Endodermal cell (in vitro differentiated cells): ENCODE results near the gene KRTAP10-7. TPM values are rescaled to one million over a fixed set of nuclear protein-coding genes. Genes with fewer than 3 reads are reported as not detected.
A peak's percentile ranks its signal among the peaks of the same experiment; 100 is the strongest.
"Not testable (repeated sequence)": the region's sequence is repeated elsewhere in the genome, so short reads cannot be mapped to it uniquely, and the experiment has no call there.

Source experiments
- DNase-seq: peaks from one replicate; pipeline ENCODE4 v3.0.0-alpha.2; 2017
- H3K27ac ChIP-seq: 2 replicates; pipeline ENCODE4 v1.5.1; 2013; ENCODE audit warnings: mild to moderate bottlenecking, low read depth, low read length, moderate library complexity
- H3K27me3 ChIP-seq: 2 replicates; pipeline ENCODE4 v1.6.1; 2013; ENCODE audit warnings: mild to moderate bottlenecking, low read length, moderate library complexity; ENCODE audit not compliant: insufficient read depth, control insufficient read depth, poor library complexity, severe bottlenecking
- H3K36me3 ChIP-seq: 2 replicates; pipeline ENCODE4 v1.7.0; 2013; ENCODE audit warnings: mild to moderate bottlenecking, low read length, moderate library complexity; ENCODE audit not compliant: control insufficient read depth, insufficient read depth
- H3K4me1 ChIP-seq: one replicate; pipeline ENCODE4 v1.7.0; 2013; ENCODE audit warnings: low read length; ENCODE audit not compliant: control insufficient read depth, insufficient read depth
- H3K4me3 ChIP-seq: 2 replicates; pipeline ENCODE4 v1.5.1; 2013; ENCODE audit warnings: mild to moderate bottlenecking, low read length, moderate library complexity
- H3K9ac ChIP-seq: 2 replicates; pipeline ENCODE4 v1.6.1; 2013; ENCODE audit warnings: mild to moderate bottlenecking, low read length, moderate library complexity; ENCODE audit not compliant: poor library complexity, severe bottlenecking; ENCODE audit errors: extremely low read depth
- H3K9me3 ChIP-seq: 2 replicates; pipeline ENCODE4 v1.6.1; 2013; ENCODE audit warnings: mild to moderate bottlenecking, low read length, moderate library complexity; ENCODE audit not compliant: control insufficient read depth
- H3K27ac Mint-ChIP-seq: 2 replicates; pipeline ENCODE4 v1.8.0; 2020; ENCODE audit warnings: mixed read lengths
- H3K27me3 Mint-ChIP-seq: 2 replicates; pipeline ENCODE4 v1.8.0; 2021; ENCODE audit warnings: mild to moderate bottlenecking, mixed read lengths; ENCODE audit not compliant: insufficient read depth
- H3K36me3 Mint-ChIP-seq: 2 replicates; pipeline ENCODE4 v1.8.0; 2020; ENCODE audit warnings: low read depth, mixed read lengths
- H3K4me1 Mint-ChIP-seq: 2 replicates; pipeline ENCODE4 v1.8.0; 2020; ENCODE audit warnings: mixed read lengths
- H3K4me3 Mint-ChIP-seq: 2 replicates; pipeline ENCODE4 v1.8.0; 2020; ENCODE audit warnings: mild to moderate bottlenecking, moderate library complexity, mixed read lengths
- H3K9me3 Mint-ChIP-seq: 2 replicates; pipeline ENCODE4 v1.8.0; 2020; ENCODE audit warnings: mild to moderate bottlenecking, mixed read lengths
- CTCF ChIP-seq: fragments of 200-600 bp; sonication (generic); conservative IDR thresholded peaks from 2 replicates; pipeline ENCODE4 v1.5.0; 2021; ENCODE audit warnings: antibody characterized with exemption, mild to moderate bottlenecking
- WGBS, 2 experiments: methylation state at CpG; one replicate each; pipeline versions ENCODE4 v1.1.5 to v1.1.7; 2013; ENCODE audit warnings: missing lambda C conversion rate in 2 of 2, mixed read lengths in 1 of 2; ENCODE audit not compliant: insufficient coverage in 1 of 2, insufficient read length in 1 of 2; 5-methylcytosine and 5-hydroxymethylcytosine counted together
- total RNA-seq, 2 donors: library from RNA; stranded (reverse); fragmentation: NEBNext Ultra II Directional in 1 of 2; extraction: Animal tissue kit (Norgen Biotek cat#: 25700) in 1 of 2; gene quantifications; 2 replicates in 1 of 2; 3 replicates in 1 of 2; pipeline ENCODE4 v1.2.1, GENCODE V29; 2021

KRTAP10-7 gene
- total RNA-seq, 2 donors from 2014 or later, result not detected

- not testable (repeated sequence) for H3K4me3 ChIP-seq, H3K27me3 Mint-ChIP-seq, H3K4me1 Mint-ChIP-seq, H3K36me3 Mint-ChIP-seq, H3K36me3 ChIP-seq, DNase-seq, H3K4me3 Mint-ChIP-seq, H3K9ac ChIP-seq, H3K27me3 ChIP-seq, H3K4me1 ChIP-seq
- Mint-ChIP-seq H3K9me3 (peaks cover 36% of the 10 kb centered on the region), H3K27ac (peak within 1 kb of the TSS; percentile 46)
- TF ChIP-seq CTCF, result peak; percentile 23
- peaks cover 22% of the 10 kb centered on the region for H3K9me3 ChIP-seq
- WGBS, 2 experiments, result 87 to 91% methylated on average over 7 to 21 of the region's 21 CpGs
- peak within 1 kb of the TSS; percentile 44 for H3K27ac ChIP-seq
These were observed 46.2 kb downstream of the KRTAP10-7 start, which contains the start of gene KRTAP10-11 for GRCh38 chr21:44646366-44647221. Gene KRTAP10-11 (plus strand): TSS chr21:44646414. CDS start chr21:44646459, 45 bp downstream.

GRCh38 chr21:44647222-44647552 is 46.8 kb downstream of the KRTAP10-7 start:
- Histone ChIP-seq H3K27ac (peak overlapping the region; percentile 44), H3K27me3 (no peaks in the 10 kb centered on the region), H3K36me3 (no peaks in the 10 kb centered on the region), H3K9ac (no peak overlapping the region), H3K4me1 (no peaks in the 10 kb centered on the region), H3K9me3 (peaks cover 22% of the 10 kb centered on the region), H3K4me3 (no peak overlapping the region)
- no peak for TF ChIP-seq CTCF
- Mint-ChIP-seq H3K27ac (peak overlapping the region; percentile 46), H3K4me1 (peaks cover 7% of the 10 kb centered on the region), H3K36me3 (peaks cover 4% of the 10 kb centered on the region), H3K4me3 (no peak overlapping the region), H3K9me3 (peaks cover 32% of the 10 kb centered on the region), H3K27me3 (peaks cover 3% of the 10 kb centered on the region)
- 69 to 90% methylated on average over 5 to 8 of the region's 8 CpGs for WGBS, 2 experiments
- DNase-seq, result no peak

GRCh38 chr21:44648557-44649311 is 48.3 kb downstream of the KRTAP10-7 start:
- Mint-ChIP-seq H3K27ac (no peak overlapping the region), H3K4me3 (no peak overlapping the region), H3K9me3 (peaks cover 25% of the 10 kb centered on the region), H3K36me3 (peaks cover 4% of the 10 kb centered on the region), H3K4me1 (peaks cover 7% of the 10 kb centered on the region), H3K27me3 (peaks cover 5% of the 10 kb centered on the region)
- TF ChIP-seq CTCF, result no peak
- H3K27me3 ChIP-seq, result no peaks in the 10 kb centered on the region
- no peak overlapping the region for H3K27ac ChIP-seq
- no peak for DNase-seq
- H3K9me3 ChIP-seq, result peaks cover 19% of the 10 kb centered on the region
- no peaks in the 10 kb centered on the region for H3K36me3 ChIP-seq
- H3K4me3 ChIP-seq, result no peak overlapping the region
- H3K9ac ChIP-seq, result no peak overlapping the region
- WGBS, 2 experiments, result 92 to 94% methylated on average over 19 to 33 of the region's 33 CpGs
- H3K4me1 ChIP-seq, result no peaks in the 10 kb centered on the region
